HG03432 (cell line): ENCODE measurements around the gene AZI2.

Experiments used
- ATAC-seq: cut with Tn5 transposase; IDR thresholded peaks from one replicate; pipeline ENCODE4 v1.9.1; 2021; ENCODE audit warnings: mild to moderate bottlenecking, moderate library complexity; ENCODE audit not compliant: unreplicated experiment

Gene AZI2, protein sequence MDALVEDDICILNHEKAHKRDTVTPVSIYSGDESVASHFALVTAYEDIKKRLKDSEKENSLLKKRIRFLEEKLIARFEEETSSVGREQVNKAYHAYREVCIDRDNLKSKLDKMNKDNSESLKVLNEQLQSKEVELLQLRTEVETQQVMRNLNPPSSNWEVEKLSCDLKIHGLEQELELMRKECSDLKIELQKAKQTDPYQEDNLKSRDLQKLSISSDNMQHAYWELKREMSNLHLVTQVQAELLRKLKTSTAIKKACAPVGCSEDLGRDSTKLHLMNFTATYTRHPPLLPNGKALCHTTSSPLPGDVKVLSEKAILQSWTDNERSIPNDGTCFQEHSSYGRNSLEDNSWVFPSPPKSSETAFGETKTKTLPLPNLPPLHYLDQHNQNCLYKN

DNA sequence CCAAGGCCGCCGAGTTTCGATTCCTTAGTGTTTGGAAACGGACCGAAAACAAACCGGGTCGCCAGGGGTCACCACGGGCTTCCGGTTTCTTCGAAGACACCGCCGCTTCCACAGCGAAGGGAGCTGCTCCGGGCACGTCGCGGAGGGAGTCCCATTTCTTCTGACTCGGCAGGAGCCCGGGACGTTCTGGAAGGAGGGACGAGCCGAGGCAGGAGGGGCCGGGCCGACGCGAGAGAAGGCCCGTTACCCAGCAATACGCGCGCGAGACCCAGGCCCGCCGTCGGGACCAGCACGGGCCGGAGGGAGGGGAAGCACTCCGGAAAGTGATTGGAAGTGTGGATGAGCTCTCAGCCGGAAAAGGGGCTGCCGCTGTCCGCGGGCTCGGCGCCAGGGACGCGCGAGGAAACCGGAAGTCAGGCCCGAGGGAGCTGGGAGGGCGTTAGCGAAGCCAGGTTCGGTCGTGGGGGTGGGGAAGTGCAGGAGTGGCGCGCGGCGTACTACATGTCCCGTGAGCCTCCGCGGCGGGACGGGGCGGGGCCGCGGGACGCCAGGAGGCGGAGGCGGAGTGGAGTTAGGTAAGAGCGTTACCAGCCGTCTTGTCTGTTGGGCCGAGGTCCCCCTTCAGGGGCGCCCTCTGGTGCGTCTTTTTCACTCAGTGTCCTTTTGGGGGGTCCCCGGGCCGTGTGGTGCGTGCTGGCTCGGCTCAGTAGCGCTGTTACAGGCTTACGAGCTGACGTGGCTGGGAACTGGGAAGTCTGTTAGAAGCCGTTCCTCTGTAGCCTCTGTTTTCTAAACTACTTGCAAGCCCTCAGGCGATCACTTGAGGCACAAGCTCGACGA lies at the start of gene AZI2, which contains the start of gene ZCWPW2:
TSS of gene AZI2 (minus strand) at position 196 of the 840 bp plus-strand sequence. CDS start 8,207 bp downstream, outside the sequence.
TSS of gene ZCWPW2 (plus strand) at position 93 of the 840 bp plus-strand sequence. CDS start 64,348 bp downstream, outside the sequence.
- peak; percentile 94 for ATAC-seq

DNA sequence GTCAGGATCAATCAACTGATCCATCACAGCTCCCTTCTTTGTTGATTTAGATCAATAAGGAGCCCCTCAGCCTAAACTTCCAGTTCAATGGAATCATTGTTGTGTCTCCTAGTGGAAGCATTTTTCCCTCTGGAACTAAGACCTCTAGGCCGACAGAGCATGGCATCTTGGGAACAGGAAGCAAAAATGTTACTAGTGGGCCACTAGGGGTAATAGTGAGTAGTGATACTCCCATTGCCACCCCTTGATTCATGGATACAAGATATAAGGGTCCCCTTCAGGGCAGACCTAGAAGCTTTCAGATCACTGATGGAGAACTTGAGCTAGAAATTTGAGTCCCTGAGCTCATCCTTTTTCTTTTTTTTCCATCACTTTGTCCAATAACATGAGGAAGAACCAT lies 40.4 kb upstream of the AZI2 start:
- ATAC-seq: no peak

DNA sequence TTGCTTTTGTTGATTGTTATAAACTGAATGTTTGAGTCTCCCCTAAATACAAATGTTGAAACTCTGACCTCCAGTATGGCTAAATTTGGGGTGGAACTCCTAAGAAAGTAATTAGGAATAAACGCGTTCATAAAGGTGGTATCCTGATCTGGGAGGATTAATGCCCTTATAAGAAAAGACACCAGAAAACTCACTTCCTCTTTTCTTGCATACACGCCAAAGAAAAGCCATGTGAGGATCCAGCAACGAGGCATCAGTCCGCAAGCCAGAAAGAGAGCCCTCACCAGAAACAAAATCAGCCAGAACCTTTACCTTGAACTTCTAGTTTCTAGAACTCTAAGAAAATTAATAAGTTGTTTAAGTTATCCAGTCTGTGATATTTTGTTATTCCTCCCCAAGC lies 37.4 kb upstream of the AZI2 start:
- no peak for ATAC-seq

DNA sequence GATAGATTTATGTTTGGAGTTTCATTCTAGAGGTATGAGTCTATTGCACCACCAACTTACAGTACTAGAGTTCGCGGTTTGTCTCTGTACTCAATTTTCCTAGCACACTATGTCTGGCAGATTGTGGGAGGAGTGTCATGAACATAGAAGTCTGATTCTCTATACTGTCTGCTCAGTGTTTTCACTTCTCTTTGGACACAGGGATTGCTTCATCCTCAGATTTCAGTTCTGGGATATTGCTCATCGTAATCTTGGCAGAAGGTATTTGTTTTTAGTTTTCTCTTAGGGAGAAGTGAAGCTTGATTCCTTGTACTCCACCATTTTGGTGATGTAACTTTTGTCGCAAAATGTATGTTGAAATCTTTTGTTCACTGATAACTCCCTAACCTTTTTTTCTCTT lies 27.8 kb upstream of the AZI2 start:
- no peak for ATAC-seq

DNA sequence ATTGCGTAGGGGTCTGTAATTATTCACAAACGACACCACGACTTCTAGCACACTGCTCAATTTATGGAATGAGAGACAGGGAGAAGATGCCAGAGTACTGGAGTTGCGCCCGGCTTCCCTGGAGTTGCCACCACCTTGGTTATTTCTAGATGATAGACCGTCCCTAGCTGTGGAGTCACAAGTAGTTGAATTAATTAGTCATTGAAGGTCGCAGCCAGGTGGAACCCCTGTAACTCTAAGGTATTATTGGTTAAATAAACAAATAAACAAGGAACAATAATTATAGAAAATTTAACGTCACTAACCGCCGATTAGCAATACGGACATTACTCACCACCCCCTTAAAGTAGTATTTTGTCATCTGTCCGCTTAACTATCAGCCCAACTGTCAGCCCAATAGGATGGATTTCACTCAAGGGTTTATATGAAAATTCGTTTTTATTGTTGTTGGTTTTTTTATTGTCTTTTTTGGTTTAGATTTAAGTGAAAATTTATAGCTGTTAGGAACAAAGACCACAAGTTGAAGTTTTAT lies 911 bp upstream of the AZI2 start:
- ATAC-seq: no peak

DNA sequence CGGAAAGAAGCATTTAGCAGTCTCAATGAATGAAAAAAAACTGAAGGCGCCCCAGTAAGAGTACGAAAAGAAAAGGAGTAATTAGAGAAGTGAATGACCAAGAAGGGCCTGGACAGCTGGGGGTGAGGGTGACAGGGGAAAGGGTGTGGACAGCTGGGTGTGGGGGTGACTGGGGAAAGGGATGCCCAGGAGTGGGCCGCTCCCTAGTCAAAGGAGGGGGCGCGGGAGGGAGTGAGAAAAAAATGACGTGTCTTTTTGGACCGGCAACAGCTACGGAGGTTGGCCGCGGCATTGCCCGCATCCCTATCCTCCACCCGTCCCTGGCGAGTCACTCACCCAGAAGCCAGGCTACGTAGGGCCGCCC lies 377 bp downstream of the AZI2 start:
- ATAC-seq: no peak

DNA sequence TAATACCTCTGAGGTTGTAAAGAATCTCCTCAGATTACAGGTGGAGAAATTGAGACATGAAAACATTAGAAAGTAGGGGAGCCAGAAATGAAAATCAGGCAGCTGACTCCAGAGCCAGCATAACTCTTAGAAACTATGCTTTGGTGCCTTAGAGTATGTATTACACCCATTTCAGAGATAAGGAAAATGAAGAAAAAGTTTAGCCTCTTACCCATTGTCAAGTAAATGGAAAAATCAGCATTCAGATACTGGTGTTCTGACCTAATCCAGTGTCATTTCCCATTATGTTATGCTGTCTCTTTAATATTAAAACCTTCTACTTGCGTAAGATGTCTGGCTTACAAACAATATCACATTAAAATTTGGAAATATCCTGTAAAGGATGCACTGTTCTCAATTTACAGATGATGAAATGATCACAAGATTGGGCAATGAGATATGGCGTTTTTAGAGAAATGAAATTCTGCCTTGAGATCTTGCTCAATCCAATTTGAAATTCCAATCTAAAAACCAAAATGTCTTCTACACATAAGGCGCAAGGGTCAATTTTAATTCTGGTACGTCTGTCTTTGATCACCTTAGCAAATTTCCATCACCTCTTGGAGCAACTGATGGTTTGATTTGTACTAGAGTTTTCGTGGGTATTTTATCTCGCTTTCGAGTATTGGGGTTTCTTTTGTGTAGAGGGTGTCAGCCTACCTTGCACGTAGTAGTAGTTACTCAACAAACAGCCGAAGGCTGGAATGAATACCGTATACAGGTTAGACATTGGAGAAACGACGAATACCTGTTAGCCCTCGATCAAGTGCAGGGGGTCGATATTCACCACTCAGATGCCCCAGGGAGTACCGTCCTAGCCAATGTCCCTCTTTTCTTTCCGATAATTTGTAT lies 1.0 kb downstream of the AZI2 start:
- no peak for ATAC-seq

DNA sequence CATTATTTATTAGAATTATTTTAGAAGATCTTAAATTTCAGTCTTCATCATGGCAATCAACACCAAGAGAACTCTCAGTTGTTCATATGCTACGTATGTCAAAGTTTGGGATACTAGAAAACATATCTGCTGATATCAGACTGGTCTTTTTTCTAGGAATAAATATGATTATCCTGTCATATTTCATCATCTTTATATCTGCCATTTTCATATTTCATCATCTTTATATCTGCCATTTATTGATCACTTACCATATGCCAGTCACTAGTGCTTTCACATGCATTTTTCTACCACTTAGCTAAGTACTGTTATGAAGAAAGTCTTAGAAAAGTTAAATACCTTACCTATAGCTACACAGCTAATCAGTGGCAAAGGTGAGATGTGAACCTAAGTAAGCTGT lies 2.9 kb downstream of the AZI2 start:
- no peak for ATAC-seq

DNA sequence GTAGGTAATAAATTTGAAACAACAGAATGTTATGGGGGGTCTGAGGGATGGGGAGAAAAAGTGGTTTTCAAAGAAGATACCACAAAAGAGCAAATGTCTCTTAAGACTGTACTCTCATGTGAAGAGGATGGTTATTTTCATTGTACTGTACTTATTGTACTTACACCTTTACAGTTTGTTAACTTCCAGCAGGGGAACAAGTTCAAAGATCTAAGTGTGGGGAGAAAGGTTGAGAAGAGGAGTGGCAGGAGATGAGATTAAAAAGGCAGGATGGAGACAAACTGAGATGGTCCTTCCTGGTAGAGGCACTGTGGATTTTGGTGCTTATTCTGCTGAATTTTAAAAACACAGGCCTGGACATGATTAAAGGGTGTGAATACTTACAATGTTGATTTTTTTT lies 5.5 kb downstream of the AZI2 start:
- no peak for ATAC-seq

DNA sequence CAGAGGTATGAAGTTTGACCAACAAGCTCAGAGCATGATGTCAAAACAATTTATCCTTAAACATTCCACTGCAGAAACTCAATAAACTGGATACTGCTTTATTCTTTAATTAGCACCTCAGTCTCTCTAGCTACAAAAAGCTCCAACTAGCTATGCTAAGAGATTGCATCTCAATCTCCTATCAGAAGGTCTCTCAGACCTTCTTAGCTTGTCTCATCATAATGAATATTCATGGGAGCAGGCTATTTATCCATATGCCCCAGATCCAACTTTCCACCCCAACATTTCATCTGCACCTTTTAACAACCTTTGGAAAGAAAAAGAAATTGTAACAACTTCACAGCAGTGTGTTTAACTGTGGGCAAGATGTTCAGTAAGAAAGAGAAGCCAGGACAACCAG lies 11.4 kb downstream of the AZI2 start:
- no peak for ATAC-seq

DNA sequence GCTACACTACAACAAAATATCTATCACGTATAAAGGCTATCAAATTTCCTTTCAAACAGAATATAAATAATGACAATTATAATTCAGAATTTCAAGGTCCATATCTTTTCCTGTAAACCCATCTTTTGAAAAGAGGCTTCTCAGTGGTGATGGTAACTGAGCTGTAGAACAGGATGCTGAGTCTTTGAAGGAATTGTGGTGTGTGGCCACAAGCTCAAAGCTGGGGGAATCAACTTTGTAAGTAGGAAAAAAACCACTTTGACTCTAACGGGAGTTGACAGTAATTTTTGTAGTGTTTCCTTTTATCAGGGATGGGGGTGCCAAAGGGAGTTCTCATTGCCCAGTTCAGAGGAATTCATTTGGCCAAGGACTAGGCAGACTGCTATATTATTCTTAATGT lies 13.4 kb downstream of the AZI2 start:
- no peak for ATAC-seq

DNA sequence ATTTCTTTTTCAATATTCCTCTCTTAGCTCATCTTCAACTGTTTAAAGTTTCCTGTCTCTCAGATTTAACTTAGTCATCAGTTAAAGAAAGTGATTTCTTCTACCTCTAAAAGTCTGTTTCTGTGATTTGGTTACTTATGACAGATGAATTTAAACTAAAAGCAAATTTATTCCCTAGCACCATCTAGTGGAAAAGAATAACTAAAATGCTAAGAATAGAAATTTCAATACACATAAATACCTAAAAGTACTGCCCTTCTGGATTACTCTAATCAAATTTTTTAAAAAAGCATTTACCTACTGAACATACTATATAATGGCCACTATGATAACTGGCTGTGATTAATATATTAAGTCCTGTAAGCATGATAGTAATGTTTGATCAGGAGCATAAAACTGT lies 14.1 kb downstream of the AZI2 start:
- ATAC-seq: no peak

DNA sequence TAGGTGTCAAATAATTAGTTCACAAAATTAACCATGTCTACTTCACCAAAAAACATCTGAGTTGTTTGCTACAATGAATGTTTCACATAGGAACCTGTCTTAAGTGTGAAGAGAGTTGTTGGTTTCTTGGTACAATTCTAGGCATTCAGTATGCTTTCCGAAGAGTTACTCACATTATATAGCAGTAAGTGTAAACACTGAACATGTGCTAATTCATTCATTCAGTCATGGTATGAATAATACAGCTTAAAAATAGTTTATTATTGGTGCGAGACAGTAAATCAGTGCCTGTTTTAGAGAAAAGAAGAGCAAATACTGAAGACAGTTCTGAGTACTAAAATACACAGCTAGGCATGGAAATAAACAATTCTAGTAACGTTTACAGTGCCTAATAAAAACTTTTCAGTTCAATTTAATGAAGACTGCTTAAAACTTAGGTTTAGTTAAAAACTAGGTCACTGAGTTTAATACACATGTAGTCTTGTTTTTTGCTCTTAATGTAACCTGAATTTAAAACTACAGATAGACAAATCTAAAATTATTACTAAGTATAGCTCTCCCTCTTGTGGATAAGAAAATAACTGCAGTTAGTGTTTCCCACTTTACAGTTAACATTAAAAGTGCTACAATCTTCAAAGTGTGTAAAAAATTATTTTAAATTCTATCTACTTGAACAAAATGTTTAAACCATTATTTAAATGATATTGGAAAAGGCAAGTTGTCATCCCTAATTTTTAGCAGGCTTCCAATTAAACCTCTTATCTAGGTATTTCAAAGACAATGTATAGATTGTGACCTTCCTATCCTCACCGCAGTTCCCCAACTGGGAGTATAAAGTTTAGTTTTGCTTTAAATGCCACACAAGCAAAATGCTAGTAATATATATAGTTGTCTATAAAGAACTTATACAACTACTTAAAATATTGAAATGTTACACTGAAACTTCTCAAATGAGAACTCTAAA lies 20.2 kb downstream of the AZI2 start:
- ATAC-seq: peak; percentile 24

DNA sequence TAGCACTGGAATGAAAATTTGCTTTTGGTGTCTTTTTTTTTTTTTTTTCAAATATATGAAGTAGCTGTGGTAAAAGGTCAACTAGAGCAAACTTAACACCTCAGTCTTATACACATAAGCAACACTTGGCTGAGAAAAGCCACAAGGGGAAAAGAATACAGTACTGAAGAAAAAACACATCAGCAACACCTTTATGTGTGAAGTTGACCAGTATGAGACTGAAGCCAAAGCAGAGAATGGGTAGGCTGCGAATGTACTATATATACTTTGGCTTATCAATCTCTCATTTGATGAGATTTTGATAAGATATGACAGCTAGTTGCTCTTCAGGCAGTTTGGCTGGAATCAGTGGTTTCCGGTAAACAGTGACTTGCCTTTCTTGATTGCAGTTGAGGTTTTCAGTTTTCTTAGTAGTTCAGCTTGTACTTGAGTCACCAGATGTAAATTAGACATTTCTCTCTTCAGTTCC lies 22.1 kb downstream of the AZI2 start:
- ATAC-seq: peak; percentile 90

DNA sequence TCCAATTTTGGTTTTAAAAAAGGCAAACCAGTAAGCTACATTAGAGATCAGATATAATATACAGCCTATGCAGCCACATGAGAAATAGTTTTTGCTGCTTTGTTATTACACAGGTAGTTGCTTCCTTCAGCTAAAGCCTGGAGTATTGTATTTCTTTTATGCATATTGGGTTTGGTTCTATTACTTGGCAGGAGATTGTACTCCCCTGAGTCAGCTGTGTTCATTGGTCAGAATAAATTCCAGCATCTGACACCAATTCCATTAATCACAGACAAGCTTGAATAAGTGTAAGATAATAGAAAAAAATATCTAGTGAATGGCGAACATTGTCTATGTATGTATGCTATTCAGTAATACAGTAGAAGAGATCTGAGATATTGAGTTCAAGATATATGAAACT lies 26.2 kb downstream of the AZI2 start:
- ATAC-seq: no peak

DNA sequence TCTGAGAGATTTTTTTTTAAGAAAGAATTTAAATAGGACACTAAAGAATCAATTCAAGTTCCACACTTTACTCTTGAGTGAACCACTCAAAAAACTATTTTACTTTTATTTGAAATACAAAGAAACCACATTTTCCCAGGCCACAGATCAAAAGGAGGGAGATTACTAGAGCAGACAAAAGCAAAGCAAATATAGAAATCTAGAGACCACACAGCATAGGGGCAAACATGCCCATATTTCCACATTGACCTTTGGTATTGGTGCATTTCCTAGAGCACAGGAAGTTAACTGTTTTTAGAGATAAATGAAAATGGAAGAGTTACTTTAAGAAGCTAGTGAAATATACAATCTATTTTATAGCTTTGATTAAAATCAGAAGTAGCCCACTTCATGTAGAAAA lies 27.6 kb downstream of the AZI2 start:
- no peak for ATAC-seq

DNA sequence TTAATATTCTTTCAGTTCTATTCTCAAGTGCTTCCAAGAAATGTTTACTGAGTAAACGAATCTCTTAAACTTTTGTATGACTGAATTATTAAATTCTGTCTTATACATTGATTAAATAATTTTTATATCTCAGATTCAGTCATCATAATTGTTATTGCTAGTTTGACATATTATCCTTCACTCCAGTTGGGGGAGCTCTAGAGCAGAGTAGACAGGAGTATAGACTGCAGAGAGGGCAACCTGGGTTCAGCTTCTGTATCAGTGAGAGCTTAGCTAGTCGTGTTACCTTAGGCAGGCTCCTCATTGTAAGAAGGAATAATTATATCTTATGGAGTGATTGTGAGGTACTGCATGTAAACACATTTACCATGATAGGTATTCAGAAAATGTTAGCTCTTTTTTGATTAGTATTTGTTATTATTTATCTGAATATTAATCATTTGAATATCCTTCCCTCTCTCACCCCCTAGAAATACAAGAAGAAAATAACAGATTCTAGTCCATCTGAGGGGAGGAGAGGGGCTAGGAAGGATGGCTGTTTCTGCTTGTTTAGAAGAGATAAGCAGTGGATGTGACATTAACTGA lies 31.1 kb downstream of the AZI2 start:
- peak; percentile 90 for ATAC-seq

DNA sequence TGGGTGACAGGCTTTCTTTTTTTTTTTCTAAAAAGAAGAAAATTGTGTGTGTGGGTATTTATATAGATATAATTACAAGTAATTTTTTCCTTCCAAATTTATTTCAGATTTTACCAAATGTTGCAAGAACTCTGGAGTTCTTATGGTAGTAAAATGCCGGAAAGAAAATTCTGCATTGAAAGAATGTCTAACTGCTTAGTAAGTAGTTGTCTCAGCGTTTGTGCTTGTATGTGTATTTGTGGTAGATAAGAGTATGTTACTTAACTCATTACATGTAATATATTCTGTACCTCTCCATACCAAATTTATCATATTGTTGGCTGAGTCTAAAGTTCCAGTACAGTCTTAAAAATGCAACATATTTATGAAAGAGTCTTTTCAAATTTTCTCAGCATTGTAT lies 32.4 kb downstream of the AZI2 start:
- no peak for ATAC-seq

DNA sequence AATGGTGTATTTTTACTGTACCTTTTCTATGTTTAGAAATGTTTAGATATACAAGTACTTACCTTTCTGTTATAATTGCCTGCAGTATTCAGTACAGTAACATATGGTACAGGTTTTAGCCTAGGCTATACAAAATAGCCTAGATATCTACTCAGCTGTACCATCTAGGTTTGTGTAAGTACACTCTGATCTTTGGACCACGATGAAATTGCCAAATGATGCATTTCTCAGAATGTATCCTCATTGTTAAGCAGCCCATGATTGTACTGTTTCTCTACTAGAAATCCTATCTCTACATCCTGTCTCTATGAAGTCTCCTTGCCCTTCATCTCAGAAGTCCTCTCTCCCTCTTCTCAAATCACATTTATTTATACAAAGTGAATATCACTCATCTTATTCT lies 32.9 kb downstream of the AZI2 start:
- no peak for ATAC-seq
